GM19438 (cell line): ENCODE results near the gene SAT1.

Experiments
- ATAC-seq: cut with Tn5 transposase; IDR thresholded peaks from one replicate; pipeline ENCODE4 v1.9.1; 2021; ENCODE audit warnings: low read depth; ENCODE audit not compliant: unreplicated experiment

Gene SAT1

GRCh38 chrX:23804578-23804977 is 21.6 kb downstream of the SAT1 start:
- no peak for ATAC-seq

- no peak for ATAC-seq
Measured at GRCh38 chrX:23805389-23805788, 22.4 kb downstream of the SAT1 start.

- no peak for ATAC-seq
Measured at GRCh38 chrX:23810279-23810678, 27.3 kb downstream of the SAT1 start.

GRCh38 chrX:23811108-23811651 is 28.2 kb downstream of the SAT1 start:
- no peak for ATAC-seq

GRCh38 chrX:23811656-23812055 is 28.7 kb downstream of the SAT1 start:
- ATAC-seq: no peak

GRCh38 chrX:23813808-23814207 is 30.8 kb downstream of the SAT1 start:
- ATAC-seq: no peak

GRCh38 chrX:23815376-23815775 is 32.4 kb downstream of the SAT1 start:
- ATAC-seq: no peak

- ATAC-seq: no peak
Measured at GRCh38 chrX:23816179-23816578, 33.2 kb downstream of the SAT1 start.

- ATAC-seq: no peak
Measured at GRCh38 chrX:23817979-23818336, 35.0 kb downstream of the SAT1 start.

- no peak for ATAC-seq
Measured at GRCh38 chrX:23819385-23820234, 36.6 kb downstream of the SAT1 start.

GRCh38 chrX:23820235-23820782 is 37.3 kb downstream of the SAT1 start:
- ATAC-seq: no peak

GRCh38 chrX:23821847-23822246 is 38.9 kb downstream of the SAT1 start:
- ATAC-seq: no peak

GRCh38 chrX:23822397-23822796 is 39.4 kb downstream of the SAT1 start:
- ATAC-seq: no peak

GRCh38 chrX:23822841-23823240 is 39.9 kb downstream of the SAT1 start:
- ATAC-seq: no peak

- ATAC-seq: no peak
Measured at GRCh38 chrX:23825675-23826074, 42.7 kb downstream of the SAT1 start.

- no peak for ATAC-seq
Measured at GRCh38 chrX:23826216-23826615, 43.2 kb downstream of the SAT1 start.

- no peak for ATAC-seq
Measured at GRCh38 chrX:23826653-23827052, 43.7 kb downstream of the SAT1 start.

GRCh38 chrX:23828881-23829280 is 45.9 kb downstream of the SAT1 start:
- ATAC-seq: no peak

GRCh38 chrX:23832721-23833120 is 49.7 kb downstream of the SAT1 start:
- no peak for ATAC-seq
